HEK293T (cell line): ENCODE data around the gene GALNT13.

Experiments
- CTCF ChIA-PET: fragments of 350-600 bp; formaldehyde crosslinking; extraction: SDS; loops from one replicate; lab custom pipeline; 2021; ENCODE audit warnings: antibody characterized with exemption, inconsistent platforms; lab: Yijun Ruan, JAX
- POLR2A ChIA-PET: fragments of 350-600 bp; formaldehyde crosslinking; extraction: SDS; loops from one replicate; lab custom pipeline; 2020; ENCODE audit warnings: antibody characterized with exemption, inconsistent platforms; lab: Yijun Ruan, JAX
- DNase-seq: peaks from one replicate; pipeline ENCODE4 v3.0.0; 2012; ENCODE audit warnings: mixed read lengths; ENCODE audit errors: extremely low spot score
- ARNT ChIP-seq: fragments of 450-650 bp; IDR thresholded peaks from 2 replicates; pipeline ENCODE4 v1.6.1; 2017; ENCODE audit warnings: mild to moderate bottlenecking
- BHLHE40 ChIP-seq: fragments of 450-650 bp; IDR thresholded peaks from 2 replicates; pipeline ENCODE4 v1.6.1; 2016; ENCODE audit warnings: mild to moderate bottlenecking, moderate library complexity, borderline replicate concordance
- CTBP1 ChIP-seq: fragments of 450-650 bp; IDR thresholded peaks from 2 replicates; pipeline ENCODE4 v1.6.1; 2016; ENCODE audit warnings: borderline replicate concordance
- ELF4 ChIP-seq: fragments of 450-650 bp; IDR thresholded peaks from 2 replicates; pipeline ENCODE4 v1.6.1; 2017; ENCODE audit warnings: antibody characterized with exemption
- FOXA1 ChIP-seq: fragments of 450-650 bp; IDR thresholded peaks from 2 replicates; pipeline ENCODE4 v1.6.1; 2016; ENCODE audit warnings: mild to moderate bottlenecking
- FOXK2 ChIP-seq: fragments of 450-650 bp; IDR thresholded peaks from 2 replicates; pipeline ENCODE4 v1.6.1; 2016; ENCODE audit warnings: mild to moderate bottlenecking
- FOXM1 ChIP-seq: fragments of 450-650 bp; IDR thresholded peaks from 2 replicates; pipeline ENCODE4 v1.6.1; 2017; ENCODE audit warnings: mild to moderate bottlenecking, borderline replicate concordance
- HDGF ChIP-seq: fragments of 450-650 bp; IDR thresholded peaks from 2 replicates; pipeline ENCODE4 v1.6.1; 2017; ENCODE audit warnings: antibody characterized with exemption, borderline replicate concordance
- L3MBTL2 ChIP-seq: fragments of 450-650 bp; conservative IDR thresholded peaks from 2 replicates; pipeline ENCODE4 v1.6.1; 2016; ENCODE audit warnings: mild to moderate bottlenecking
- LEF1 ChIP-seq: fragments of 450-650 bp; IDR thresholded peaks from 2 replicates; pipeline ENCODE4 v1.6.1; 2017; ENCODE audit warnings: mild to moderate bottlenecking, borderline replicate concordance
- NFRKB ChIP-seq: fragments of 450-650 bp; IDR thresholded peaks from 2 replicates; pipeline ENCODE4 v1.6.1; 2016; ENCODE audit warnings: mild to moderate bottlenecking, moderate library complexity
- PKNOX1 ChIP-seq: fragments of 450-650 bp; IDR thresholded peaks from 2 replicates; pipeline ENCODE4 v1.6.1; 2016
- SP1 ChIP-seq: fragments of 450-650 bp; IDR thresholded peaks from 2 replicates; pipeline ENCODE4 v1.6.1; 2017
- SUZ12 ChIP-seq: fragments of 450-650 bp; IDR thresholded peaks from 2 replicates; pipeline ENCODE4 v1.6.1; 2016; ENCODE audit warnings: mild to moderate bottlenecking
- TARDBP ChIP-seq: fragments of 450-650 bp; IDR thresholded peaks from 2 replicates; pipeline ENCODE4 v1.6.1; 2016
- ZNF384 ChIP-seq: fragments of 450-650 bp; IDR thresholded peaks from 2 replicates; pipeline ENCODE4 v1.6.1; 2016

Gene GALNT13

GRCh38 chr2:154452471-154452870, 580.7 kb downstream of the GALNT13 start:
- ChIA-PET POLR2A (no interaction called here), CTCF (interaction anchor here (0.6 kb wide), 1 partner anchor 687 kb away, joined by 3 read pairs; no protein-coding TSS in a partner anchor)
- TF ChIP-seq NFRKB, result no peak
- TF ChIP-seq ARNT, result no peak
- TF ChIP-seq CTBP1, result no peak
- TF ChIP-seq PKNOX1, result no peak
- no peak for DNase-seq

- DNase-seq, result peak; percentile 8
- CTCF ChIA-PET, result interaction anchor here (0.6 kb wide), 1 partner anchor 686 kb away, joined by 3 read pairs; no protein-coding TSS in a partner anchor
Observed at GRCh38 chr2:154452906-154453493, 581.3 kb downstream of the GALNT13 start.

GRCh38 chr2:154455166-154455565, 583.4 kb downstream of the GALNT13 start:
- DNase-seq, result no peak
- TF ChIP-seq ARNT, result no peak
- no peak for TF ChIP-seq FOXK2
- TF ChIP-seq L3MBTL2, result no peak
- TF ChIP-seq LEF1, result no peak
- CTCF ChIA-PET, result interaction anchor here (0.7 kb wide), 1 partner anchor 146 kb away, joined by 4 read pairs; no protein-coding TSS in a partner anchor
- POLR2A ChIA-PET, result no interaction called here

More at GRCh38 chr2:154452906-154453493, 581.3 kb downstream of the GALNT13 start:
- POLR2A ChIA-PET, result no interaction called here
- TF ChIP-seq BHLHE40, result no peak
- TF ChIP-seq HDGF, result no peak
- no peak for TF ChIP-seq PKNOX1
- TF ChIP-seq FOXM1, result no peak
- no peak for TF ChIP-seq FOXK2
- TF ChIP-seq SUZ12, result no peak
- no peak for TF ChIP-seq NFRKB
- TF ChIP-seq TARDBP, result no peak
- TF ChIP-seq SP1, result no peak
- no peak for TF ChIP-seq FOXA1
- TF ChIP-seq ZNF384, result no peak
- TF ChIP-seq ARNT, result no peak

DNA sequence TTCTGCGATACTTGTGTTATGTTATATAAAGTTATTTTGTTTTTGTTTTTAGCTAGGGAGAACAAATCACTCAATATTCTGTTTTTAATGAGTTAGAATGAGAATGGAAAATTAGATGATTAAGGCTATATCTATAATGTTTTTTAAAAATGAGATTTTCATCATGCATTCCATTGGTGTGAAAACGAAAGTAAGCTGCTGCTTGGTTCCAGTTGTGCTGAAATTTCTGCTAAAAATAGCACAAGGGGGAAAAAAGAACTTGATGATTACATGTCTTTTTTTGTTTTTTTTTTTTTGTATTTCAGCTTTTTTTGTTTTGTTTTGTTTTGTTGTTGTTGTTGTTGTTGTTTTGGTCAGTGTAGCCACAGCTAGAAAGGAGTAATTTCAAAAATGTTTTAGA, 584.1 kb downstream of the GALNT13 start:
- TF ChIP-seq ELF4 (no peak), SP1 (no peak), ARNT (no peak), L3MBTL2 (no peak), SUZ12 (no peak), FOXM1 (no peak), LEF1 (no peak), FOXK2 (no peak), PKNOX1 (no peak), TARDBP (no peak), BHLHE40 (no peak), ZNF384 (no peak)
- no peak for DNase-seq
- CTCF ChIA-PET, result no interaction called here
- POLR2A ChIA-PET, result no interaction called here

DNA sequence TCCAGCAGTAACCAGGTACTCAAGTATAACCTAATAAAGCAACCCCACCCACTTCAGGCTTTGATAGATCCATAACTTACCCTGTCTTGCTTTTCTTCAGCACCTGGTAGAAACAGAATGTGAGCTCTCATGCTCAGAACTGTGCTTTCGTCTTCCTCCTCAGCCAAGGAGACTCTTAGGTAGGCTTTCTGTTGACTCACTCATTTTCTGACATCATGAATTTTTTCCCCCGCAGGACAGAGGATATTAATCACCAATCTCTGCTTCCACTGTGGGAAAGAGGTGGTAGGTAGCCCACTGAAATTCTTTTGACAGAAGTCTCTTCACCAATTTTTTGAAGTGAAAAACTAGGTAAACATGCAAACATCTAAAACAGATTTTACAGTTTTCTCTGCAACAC, 585.6 kb downstream of the GALNT13 start:
- CTCF ChIA-PET, result no interaction called here
- no peak for TF ChIP-seq BHLHE40
- no peak for DNase-seq
- POLR2A ChIA-PET, result no interaction called here

DNA sequence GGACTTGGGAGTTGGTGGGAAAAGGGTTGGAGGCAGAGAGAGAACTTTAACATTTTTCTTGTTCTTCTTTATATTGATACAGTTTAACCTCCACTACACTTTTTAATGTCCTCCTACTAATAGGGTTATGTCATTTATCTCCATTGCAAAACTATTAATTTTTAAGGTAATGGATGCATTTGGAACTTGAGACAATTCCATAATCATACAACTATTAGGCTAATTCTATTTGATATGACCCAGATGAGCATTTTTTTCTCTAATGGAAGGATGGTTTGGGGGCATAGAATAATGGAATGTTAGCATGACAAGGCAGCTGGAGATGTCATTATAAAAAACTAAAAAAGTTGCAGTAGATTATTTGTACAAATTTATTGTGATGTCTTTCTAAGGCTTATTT, 587.6 kb downstream of the GALNT13 start:
- no peak for DNase-seq
- TF ChIP-seq TARDBP, result no peak
- TF ChIP-seq FOXA1, result no peak
- no peak for TF ChIP-seq NFRKB
- TF ChIP-seq HDGF, result no peak
- TF ChIP-seq ELF4, result no peak
- TF ChIP-seq SUZ12, result no peak
- TF ChIP-seq ARNT, result no peak
- TF ChIP-seq FOXM1, result no peak
- CTCF ChIA-PET, result no interaction called here
- POLR2A ChIA-PET, result no interaction called here

- ChIA-PET POLR2A (no interaction called here), CTCF (no interaction called here)
- no peak for DNase-seq
- TF ChIP-seq CTBP1 (no peak), FOXK2 (no peak), ARNT (no peak), SUZ12 (no peak), PKNOX1 (no peak), FOXM1 (no peak), ZNF384 (no peak), ELF4 (no peak), FOXA1 (no peak), LEF1 (no peak), L3MBTL2 (no peak), HDGF (no peak), BHLHE40 (no peak), SP1 (no peak), TARDBP (no peak), NFRKB (no peak)
Observed at GRCh38 chr2:154462634-154463033, 590.9 kb downstream of the GALNT13 start.
